Coronary artery (tissue), 2 donors: Measurements from ENCODE around the gene HP.

Experiments used
- DNase-seq: peaks from one replicate; pipeline ENCODE4 v3.0.0-alpha.2; 2017; ENCODE audit warnings: low spot score
- H3K27ac ChIP-seq, 2 donors: fragments of 200-600 bp; sonication (generic); one replicate each; pipeline ENCODE4 v1.5.1; 2016 to 2019
- H3K4me3 ChIP-seq: fragments of 200-600 bp; sonication (generic); 2 replicates; pipeline ENCODE4 v1.5.1; 2016; ENCODE audit warnings: mild to moderate bottlenecking, moderate library complexity
- CTCF ChIP-seq: fragments of 200-600 bp; sonication (generic); IDR thresholded peaks from one replicate; pipeline ENCODE4 v1.5.1; 2019; ENCODE audit warnings: antibody characterized with exemption

The HP gene

DNA sequence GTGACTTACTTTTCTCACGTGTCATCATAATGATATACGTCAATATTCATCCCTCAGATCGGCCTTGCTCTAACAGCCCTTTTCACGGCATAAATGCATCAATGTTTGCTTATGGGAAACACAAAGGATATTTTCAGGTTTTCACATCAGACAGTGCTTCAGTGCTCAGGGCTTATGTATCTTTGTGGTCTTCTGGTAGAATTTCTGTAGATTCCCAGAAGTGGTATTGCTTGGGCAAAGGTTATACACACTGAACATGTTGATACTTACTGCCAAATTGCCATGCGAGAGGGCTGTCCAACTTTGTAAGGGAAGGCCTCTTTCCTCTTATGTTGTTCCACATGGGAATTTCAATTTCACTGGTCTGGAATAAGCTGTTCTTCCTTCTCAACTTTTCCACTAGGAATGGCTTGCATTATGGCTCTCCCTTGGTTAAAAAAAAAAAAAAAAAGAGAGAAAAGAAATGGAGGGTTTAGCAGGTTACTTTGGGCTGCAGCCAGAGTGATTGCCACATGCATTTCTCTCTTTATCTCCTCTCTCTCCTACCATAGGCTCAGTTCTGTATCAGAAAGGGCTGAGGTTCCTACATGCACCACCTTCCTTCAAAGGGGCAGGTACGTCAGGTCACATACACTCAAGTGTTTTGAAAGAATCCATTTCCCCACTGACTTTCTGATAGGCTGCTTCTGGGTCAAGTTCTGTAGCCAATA, 26.5 kb upstream of the HP start:
- TF ChIP-seq CTCF: no peak
- Histone ChIP-seq H3K4me3 (no peak overlapping the region), H3K27ac (no peak overlapping the region)
- peak; percentile 2 for DNase-seq

DNA sequence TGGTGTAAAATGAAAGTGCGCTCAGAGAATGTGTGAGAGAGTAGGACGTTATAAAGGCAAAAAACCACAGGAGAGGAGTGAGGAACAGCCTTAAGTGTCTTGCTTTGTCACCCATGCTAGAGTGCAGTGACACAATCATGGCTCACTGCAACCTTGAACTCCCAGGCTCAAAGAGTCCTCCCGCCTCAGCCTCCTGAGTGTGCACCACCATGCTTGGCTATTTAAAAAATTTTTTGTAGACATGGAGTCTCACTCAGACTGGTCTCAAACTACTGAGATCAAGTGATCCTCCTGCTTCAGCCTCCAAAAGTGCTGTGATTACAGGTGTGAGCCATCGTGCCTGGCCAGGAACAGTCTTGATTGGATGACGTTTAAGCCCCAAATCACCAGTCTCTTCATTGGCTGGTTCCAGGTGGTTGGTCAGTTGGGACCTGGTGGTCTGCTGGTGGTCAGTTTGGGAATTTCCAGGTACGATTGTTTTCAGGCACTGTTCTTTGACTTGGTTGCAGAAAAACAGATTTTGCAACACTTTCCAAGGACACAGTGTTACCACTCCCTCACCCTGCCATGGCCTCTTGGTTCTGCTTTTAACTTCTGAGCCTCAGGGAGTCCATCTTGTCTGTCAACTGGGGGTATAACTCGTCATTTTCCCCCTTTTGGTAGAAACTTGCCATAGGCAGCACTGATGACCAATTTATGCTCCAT, 24.6 kb upstream of the HP start:
- DNase-seq: peak; percentile 26
- TF ChIP-seq CTCF: no peak
- Histone ChIP-seq H3K27ac (no peak overlapping the region), H3K4me3 (no peak overlapping the region)

DNA sequence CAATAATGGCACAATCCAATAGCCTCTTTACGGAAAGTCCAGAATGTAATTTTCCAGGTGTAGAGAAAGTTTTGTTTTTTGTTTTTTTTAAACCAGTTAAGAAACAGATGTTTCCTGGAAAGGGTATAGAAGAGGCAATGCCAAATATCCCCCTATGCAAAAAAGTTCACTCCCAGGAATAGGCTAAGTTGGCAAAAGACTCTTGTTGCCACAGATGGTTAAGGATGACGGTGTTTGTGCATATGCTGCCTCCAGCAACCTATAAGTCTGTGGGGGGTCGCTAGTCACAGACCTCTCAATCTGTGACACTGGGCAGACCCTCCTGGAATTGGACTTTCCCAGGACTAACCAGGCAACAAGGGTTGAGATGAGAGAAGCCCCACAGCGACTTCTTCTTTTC, 20.9 kb upstream of the HP start:
- no peak for DNase-seq
- Histone ChIP-seq H3K4me3 (no peak overlapping the region), H3K27ac (no peak overlapping the region)
- no peak for TF ChIP-seq CTCF

GRCh38 chr16:72036098-72036497, 18.2 kb upstream of the HP start:
- DNase-seq: no peak
- no peak overlapping the region for H3K4me3 ChIP-seq
- H3K27ac ChIP-seq: no peak overlapping the region
- TF ChIP-seq CTCF: no peak

DNA sequence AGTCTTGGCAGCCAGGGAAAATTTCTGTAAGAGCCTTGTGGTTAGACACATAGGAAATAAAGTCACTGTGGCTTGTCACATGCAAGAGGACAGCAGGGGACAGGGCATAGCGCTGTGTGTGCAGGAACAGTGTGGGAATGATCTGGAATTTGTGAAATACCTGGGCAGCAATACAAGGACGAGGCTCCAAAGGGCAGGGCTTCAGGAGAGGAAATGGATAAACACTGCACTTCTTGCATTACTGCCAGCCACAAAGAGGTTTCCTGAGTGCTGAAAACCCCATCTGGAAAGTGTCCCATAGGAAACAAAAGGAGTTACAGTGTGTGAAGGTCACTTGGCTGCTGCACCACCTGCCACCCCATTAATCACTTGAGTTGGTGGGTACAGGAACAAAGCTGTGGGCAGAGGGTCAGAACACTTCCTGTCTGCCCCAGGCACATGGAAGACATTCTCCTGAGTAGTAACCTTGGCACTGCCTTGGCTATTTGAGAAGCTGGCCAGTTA, 12.1 kb upstream of the HP start:
- TF ChIP-seq CTCF: no peak
- DNase-seq: no peak
- Histone ChIP-seq H3K4me3 (no peak overlapping the region), H3K27ac (no peak overlapping the region)

DNA sequence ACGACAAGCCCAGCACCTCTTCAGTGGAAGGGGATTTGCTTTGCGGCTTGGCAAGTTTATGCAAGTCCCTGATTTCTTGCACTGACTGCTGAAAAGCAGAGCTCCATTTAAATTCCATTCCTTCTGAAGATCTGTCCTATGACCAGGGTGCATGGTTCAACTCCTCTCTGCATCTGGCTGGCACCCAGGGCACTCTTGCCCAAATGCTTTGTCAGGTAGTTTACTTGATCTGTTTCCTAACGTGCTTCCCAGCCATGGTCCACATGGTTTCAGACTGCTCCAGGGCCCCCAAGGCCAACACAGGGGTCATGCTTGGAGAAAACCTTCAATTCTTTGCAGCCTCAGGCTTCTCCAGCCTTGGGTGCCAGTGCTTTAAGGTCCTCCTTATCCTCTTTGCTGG, 11.2 kb upstream of the HP start:
- TF ChIP-seq CTCF: no peak
- Histone ChIP-seq H3K4me3 (no peak overlapping the region), H3K27ac (no peak overlapping the region)
- DNase-seq: no peak

- H3K4me3 ChIP-seq: no peak overlapping the region
- no peak for TF ChIP-seq CTCF
- no peak overlapping the region for H3K27ac ChIP-seq
- no peak for DNase-seq
Observed at GRCh38 chr16:72043539-72043938, 10.8 kb upstream of the HP start.
